CD4-positive, alpha-beta T cell (primary cell): Measurements from ENCODE around the gene KCNAB1. TPM values are rescaled to one million over a fixed set of nuclear protein-coding genes. Genes with fewer than 3 reads are reported as not detected.

Source experiments
- ATAC-seq: fragments of 200-7000 bp; cut with Tn5 transposase; one replicate; pipeline ENCODE4 v1.10.0; 2022; ENCODE audit warnings: mild to moderate bottlenecking; ENCODE audit not compliant: poor library complexity
- CTCF ChIA-PET: fragments of 350-600 bp; sonication (Branson Sonifier 250); formaldehyde crosslinking; loops from one replicate; lab custom pipeline; 2021; ENCODE audit warnings: antibody characterized with exemption, inconsistent platforms; lab: Charles Lee
- POLR2A ChIA-PET: fragments of 350-600 bp; sonication (Branson Sonifier 250); formaldehyde crosslinking; loops from one replicate; lab custom pipeline; 2021; ENCODE audit warnings: antibody characterized with exemption, inconsistent platforms; lab: Charles Lee
- DNase-seq, 14 experiments: peaks; one replicate each; pipeline ENCODE4 v3.0.0-alpha.2; 2013 to 2020; ENCODE audit warnings: mixed read lengths in 2 of 14
- H3K27ac ChIP-seq, 2 donors: one replicate each; pipeline versions ENCODE4 v1.5.1 to v1.7.0; 2013; ENCODE audit warnings: low read length in 2 of 2, low read depth in 1 of 2, mild to moderate bottlenecking in 1 of 2
- H3K27me3 ChIP-seq, 2 experiments: 1 replicate in 1 of 2; 2 replicates in 1 of 2; pipeline versions ENCODE4 v1.6.1 to v1.7.0; 2013; ENCODE audit warnings: low read length in 2 of 2, control low read depth in 1 of 2, mild to moderate bottlenecking in 1 of 2, moderate library complexity in 1 of 2; ENCODE audit not compliant: insufficient read depth in 2 of 2, control insufficient read depth in 1 of 2
- H3K36me3 ChIP-seq: one replicate; pipeline ENCODE4 v1.6.1; 2013; ENCODE audit warnings: low read length, control low read depth; ENCODE audit not compliant: insufficient read depth
- H3K4me1 ChIP-seq: one replicate; pipeline ENCODE4 v1.6.1; 2013; ENCODE audit warnings: low read length, control low read depth; ENCODE audit not compliant: insufficient read depth
- H3K4me3 ChIP-seq: one replicate; pipeline ENCODE4 v1.5.1; 2013; ENCODE audit warnings: mild to moderate bottlenecking, low read length, moderate library complexity
- H3K9me3 ChIP-seq, 2 experiments: 1 replicate in 1 of 2; 2 replicates in 1 of 2; pipeline versions ENCODE4 v1.6.1 to v1.7.0; 2013; ENCODE audit warnings: low read length in 2 of 2, mild to moderate bottlenecking in 2 of 2, control low read depth in 1 of 2, moderate library complexity in 1 of 2; ENCODE audit not compliant: control insufficient read depth in 1 of 2, insufficient read depth in 1 of 2
- H3K27ac Mint-ChIP-seq: one replicate; pipeline ENCODE4 v1.8.0; 2020; ENCODE audit warnings: mixed read lengths
- H3K27me3 Mint-ChIP-seq: one replicate; pipeline ENCODE4 v1.8.0; 2021; ENCODE audit warnings: mixed read lengths
- H3K36me3 Mint-ChIP-seq: one replicate; pipeline ENCODE4 v1.8.0; 2021; ENCODE audit warnings: low read depth, mixed read lengths
- H3K4me1 Mint-ChIP-seq: one replicate; pipeline ENCODE4 v1.8.0; 2021; ENCODE audit warnings: low read depth, mixed read lengths
- H3K4me3 Mint-ChIP-seq: one replicate; pipeline ENCODE4 v1.8.0; 2020; ENCODE audit warnings: mild to moderate bottlenecking, mixed read lengths
- H3K9me3 Mint-ChIP-seq: one replicate; pipeline ENCODE4 v1.8.0; 2020; ENCODE audit warnings: mixed read lengths
- CTCF ChIP-seq: fragments of 200-600 bp; IDR thresholded peaks from one replicate; pipeline ENCODE4 v1.8.0; 2022; ENCODE audit warnings: antibody characterized with exemption, mild to moderate bottlenecking
- intact Hi-C, 2 experiments: fragments of 100-400 bp; cut with DNase I in 1 of 2; cut with micrococcal nuclease in 1 of 2; formaldehyde crosslinking; loops; one replicate each; pipeline versions ENCODE4 v1.15.1 to v1.9.0; 2023 to 2025; cut with DNase I, micrococcal nuclease
- total RNA-seq, 174 experiments: library from RNA in 2 of 174; stranded (reverse) in 2 of 174; gene quantifications; one replicate each; pipeline ENCODE4 v1.2.3 and lab custom pipeline; 2021 to 2026

The KCNAB1 gene
- total RNA-seq, 2 experiments from 2014 or later, result 0.14 TPM; not detected in 1

- Mint-ChIP-seq H3K36me3 (no peaks in the 10 kb centered on the region), H3K4me1 (no peaks in the 10 kb centered on the region), H3K9me3 (no peaks in the 10 kb centered on the region), H3K4me3 (no peak overlapping the region), H3K27me3 (no peaks in the 10 kb centered on the region), H3K27ac (no peak overlapping the region)
- H3K27ac ChIP-seq, result no peak overlapping the region
- TF ChIP-seq CTCF, result no peak
- H3K36me3 ChIP-seq, result no peaks in the 10 kb centered on the region
- ATAC-seq (no peak), DNase-seq (no peak)
- ChIA-PET CTCF (no interaction called here), POLR2A (no interaction called here)
- peaks cover 0 to 4% of the 10 kb centered on the region in 2 experiments for H3K27me3 ChIP-seq
- H3K4me1 ChIP-seq, result no peaks in the 10 kb centered on the region
- H3K9me3 ChIP-seq, result no peaks in the 10 kb centered on the region
- no peak overlapping the region for H3K4me3 ChIP-seq
- intact Hi-C loops, result no loop called here
Measured at GRCh38 chr3:156407617-156408225, 287.3 kb downstream of the KCNAB1 start.

- no peaks in the 10 kb centered on the region for H3K36me3 Mint-ChIP-seq
- intact Hi-C loops, result no loop called here
- peaks cover 0 to 4% of the 10 kb centered on the region in 2 experiments for H3K27me3 ChIP-seq
- H3K36me3 ChIP-seq, result no peaks in the 10 kb centered on the region
- H3K9me3 Mint-ChIP-seq, result no peaks in the 10 kb centered on the region
- H3K4me3 Mint-ChIP-seq, result no peak overlapping the region
- no peak overlapping the region for H3K27ac ChIP-seq
- DNase-seq, result no peak
- H3K4me1 Mint-ChIP-seq, result no peaks in the 10 kb centered on the region
- no peaks in the 10 kb centered on the region for H3K9me3 ChIP-seq
- H3K4me1 ChIP-seq, result no peaks in the 10 kb centered on the region
- H3K4me3 ChIP-seq, result no peak overlapping the region
- H3K27me3 Mint-ChIP-seq, result no peaks in the 10 kb centered on the region
- POLR2A ChIA-PET, result no interaction called here
- H3K27ac Mint-ChIP-seq, result no peak overlapping the region
- CTCF ChIA-PET, result no interaction called here
- ATAC-seq, result no peak
- TF ChIP-seq CTCF, result no peak
Measured at GRCh38 chr3:156409694-156410093, 289.3 kb downstream of the KCNAB1 start.

GRCh38 chr3:156412600-156412999 lies 292.2 kb downstream of the KCNAB1 start:
- H3K4me3 Mint-ChIP-seq, result no peak overlapping the region
- CTCF ChIA-PET, result no interaction called here

More at GRCh38 chr3:156412600-156412999, 292.2 kb downstream of the KCNAB1 start:
- no peaks in the 10 kb centered on the region for H3K4me1 Mint-ChIP-seq
- no peak overlapping the region for H3K27ac ChIP-seq
- no peaks in the 10 kb centered on the region for H3K4me1 ChIP-seq
- no peaks in the 10 kb centered on the region for H3K36me3 ChIP-seq
- H3K36me3 Mint-ChIP-seq, result no peaks in the 10 kb centered on the region
- H3K27me3 Mint-ChIP-seq, result peaks cover 5% of the 10 kb centered on the region
- no peaks in the 10 kb centered on the region for H3K9me3 Mint-ChIP-seq
- no peak overlapping the region for H3K27ac Mint-ChIP-seq
- DNase-seq (no peak), ATAC-seq (no peak)
- peaks cover 0 to 4% of the 10 kb centered on the region in 2 experiments for H3K27me3 ChIP-seq
- H3K4me3 ChIP-seq, result no peak overlapping the region
- no peak for TF ChIP-seq CTCF
- POLR2A ChIA-PET, result no interaction called here
- H3K9me3 ChIP-seq, result no peaks in the 10 kb centered on the region
- intact Hi-C loops, result no loop called here
